Esophagus mucosa (tissue), 1 donor: ENCODE data around the gene PIGZ. TPM values are rescaled to one million over a fixed set of nuclear protein-coding genes. Genes with fewer than 3 reads are reported as not detected.

Source experiments
- ATAC-seq: fragments of 200-7000 bp; cut with Tn5 transposase; one replicate; pipeline ENCODE4 v1.9.1; 2020
- total RNA-seq: library from RNA; stranded (reverse); gene quantifications from one replicate; pipeline ENCODE4 v1.2.4, GENCODE V29; 2023
- donor health status: DM: yes; HTN: yes; CAD: no.

Gene PIGZ
- 3.7 TPM for total RNA-seq

GRCh38 chr3:196968233-196969133 lies at the start of gene PIGZ:
PIGZ (minus strand) TSS chr3:196968833; CDS start chr3:196952031, 16,802 bp downstream.
- ATAC-seq = peak; percentile 83

GRCh38 chr3:197017003-197017402 lies 48.4 kb upstream of the PIGZ start:
- peak; percentile 19 for ATAC-seq

GRCh38 chr3:197015790-197016736 lies 47.4 kb upstream of the PIGZ start:
- peak; percentile 22 for ATAC-seq

GRCh38 chr3:197014942-197015575 lies 46.4 kb upstream of the PIGZ start:
- ATAC-seq = no peak

GRCh38 chr3:197014024-197014423 lies 45.4 kb upstream of the PIGZ start:
- no peak for ATAC-seq

GRCh38 chr3:197012540-197012883 lies 43.9 kb upstream of the PIGZ start:
- no peak for ATAC-seq

GRCh38 chr3:197011780-197012539 lies 43.3 kb upstream of the PIGZ start:
- no peak for ATAC-seq

GRCh38 chr3:197010556-197011351 lies 42.1 kb upstream of the PIGZ start:
- no peak for ATAC-seq

GRCh38 chr3:197009532-197010019 lies 40.9 kb upstream of the PIGZ start:
- no peak for ATAC-seq

GRCh38 chr3:197008436-197009209 lies 40.0 kb upstream of the PIGZ start:
- ATAC-seq = no peak

GRCh38 chr3:197007953-197008352 lies 39.3 kb upstream of the PIGZ start:
- ATAC-seq = no peak

GRCh38 chr3:197007296-197007940 lies 38.8 kb upstream of the PIGZ start:
- ATAC-seq = no peak

GRCh38 chr3:197006860-197007259 lies 38.2 kb upstream of the PIGZ start:
- no peak for ATAC-seq

GRCh38 chr3:197006446-197006845 lies 37.8 kb upstream of the PIGZ start:
- ATAC-seq = no peak

GRCh38 chr3:197003461-197004385 lies 35.1 kb upstream of the PIGZ start:
- ATAC-seq = peak; percentile 38

GRCh38 chr3:197002701-197003454 lies 34.2 kb upstream of the PIGZ start:
- peak; percentile 77 for ATAC-seq

GRCh38 chr3:197001972-197002700 lies 33.5 kb upstream of the PIGZ start:
- peak; percentile 17 for ATAC-seq
